HepG2 (cell line): ENCODE data around the gene MAN2A1. TPM values are rescaled to one million over a fixed set of nuclear protein-coding genes. Genes with fewer than 3 reads are reported as not detected.
A peak's percentile ranks its signal among the peaks of the same experiment; 100 is the strongest.

Experiments
- DR1 ChIP-seq: sonication (generic); formaldehyde crosslinking; IDR thresholded peaks from 2 replicates; pipeline ENCODE4 v1.8.0; 2021; ENCODE audit warnings: mild to moderate bottlenecking, missing genetic modification reagents, inconsistent platforms
- MIER2 ChIP-seq: IDR thresholded peaks from 2 replicates; pipeline ENCODE4 v1.6.1; 2016; ENCODE audit warnings: missing biosample characterization, missing genetic modification reagents
- RORA ChIP-seq: sonication (generic); formaldehyde crosslinking; IDR thresholded peaks from 2 replicates; pipeline ENCODE4 v1.5.0; 2020; ENCODE audit warnings: mild to moderate bottlenecking, missing genetic modification reagents, moderate library complexity
- SOX13 ChIP-seq, 3 experiments: fragments of 450-650 bp in 1 of 3; sonication (generic) in 1 of 3; formaldehyde crosslinking in 1 of 3; IDR thresholded peaks in 2 of 3; conservative IDR thresholded peaks in 1 of 3; 2 replicates each; pipeline versions ENCODE4 v1.5.0 to v1.6.1; 2016 to 2020; ENCODE audit warnings: antibody characterized with exemption in 1 of 3, mild to moderate bottlenecking in 1 of 3, missing compliant biosample characterization in 1 of 3, missing genetic modification reagents in 1 of 3, moderate library complexity in 1 of 3
- ZNF318 ChIP-seq: sonication (generic); formaldehyde crosslinking; IDR thresholded peaks from 2 replicates; pipeline ENCODE4 v1.4.0; 2020; ENCODE audit warnings: mild to moderate bottlenecking, missing genetic modification reagents
- ZNF619 ChIP-seq: sonication (generic); formaldehyde crosslinking; IDR thresholded peaks from 2 replicates; pipeline ENCODE4 v1.4.0; 2020; ENCODE audit warnings: mild to moderate bottlenecking, missing genetic modification reagents
- polyA plus RNA-seq, 8 experiments: library from polyadenylated mRNA; depleted of rRNA in 3 of 8; stranded (reverse) in 7 of 8; unstranded in 1 of 8; fragments of >200 nt; fragmentation: Illumina TruSeq in 4 of 8; extraction: Trizol in 4 of 8; gene quantifications; 2 replicates each; pipeline versions ENCODE4 v1.2.1 to v1.2.3, GENCODE V29; 2011 to 2016; ENCODE audit warnings: low read depth in 4 of 8, missing spikeins in 1 of 8, mixed read lengths in 1 of 8; ENCODE audit not compliant: insufficient read depth in 1 of 8
- total RNA-seq, 5 experiments: library from RNA; depleted of rRNA; stranded (reverse); fragments of >200 nt; fragmentation: Illumina TruSeq; extraction: Trizol; gene quantifications; 2 replicates each; pipeline ENCODE4 v1.2.3, GENCODE V29; 2016; ENCODE audit warnings: low read depth in 1 of 5
- TF ChIP-seq, protein P1 (sequence below): sonication (generic); formaldehyde crosslinking; IDR thresholded peaks from 2 replicates; pipeline ENCODE4 v1.4.0; 2020; ENCODE audit warnings: mild to moderate bottlenecking, missing genetic modification reagents
- TF ChIP-seq, protein P2 (sequence below): sonication (generic); formaldehyde crosslinking; IDR thresholded peaks from 2 replicates; pipeline ENCODE4 v1.9.0; 2022; ENCODE audit warnings: low read depth, missing genetic modification reagents
- TF ChIP-seq, protein P3 (sequence below): sonication (generic); formaldehyde crosslinking; IDR thresholded peaks from 2 replicates; pipeline ENCODE4 v1.5.0; 2020; ENCODE audit warnings: missing genetic modification reagents
- TF ChIP-seq, protein P4 (sequence below), 2 experiments: IDR thresholded peaks; 2 replicates each; pipeline ENCODE4 v1.6.1; 2011 to 2012; ENCODE audit warnings: low read length in 2 of 2, borderline replicate concordance in 1 of 2, low read depth in 1 of 2, mild to moderate bottlenecking in 1 of 2, moderate library complexity in 1 of 2

The MAN2A1 gene
- total and polyA plus RNA-seq, 2 of the 13 experiments (the other 11 are each of a cell fraction or from before 2014, with no cell fraction given) = 56.2 to 80.5 TPM

DNA sequence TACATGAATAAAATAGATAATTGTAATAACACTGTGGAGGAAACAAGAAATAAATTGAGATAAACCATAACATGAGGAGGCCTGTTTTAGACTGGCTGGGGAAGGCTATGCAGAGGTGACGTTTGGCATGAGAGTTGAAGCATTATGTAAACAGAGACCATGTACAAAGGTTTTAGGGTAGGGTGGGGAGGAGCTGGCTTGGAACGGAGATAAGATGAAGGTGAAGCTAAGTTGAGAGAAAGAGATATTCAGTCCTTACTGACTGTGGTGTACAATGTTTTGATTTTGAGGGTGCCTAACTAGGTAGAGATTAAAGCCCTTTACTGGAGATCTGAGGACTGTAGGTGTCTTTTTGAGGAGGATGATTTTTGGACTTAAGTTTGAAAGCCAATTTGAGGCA, 17.8 kb downstream of the MAN2A1 start (continued):
- TF ChIP-seq, protein P1, sequence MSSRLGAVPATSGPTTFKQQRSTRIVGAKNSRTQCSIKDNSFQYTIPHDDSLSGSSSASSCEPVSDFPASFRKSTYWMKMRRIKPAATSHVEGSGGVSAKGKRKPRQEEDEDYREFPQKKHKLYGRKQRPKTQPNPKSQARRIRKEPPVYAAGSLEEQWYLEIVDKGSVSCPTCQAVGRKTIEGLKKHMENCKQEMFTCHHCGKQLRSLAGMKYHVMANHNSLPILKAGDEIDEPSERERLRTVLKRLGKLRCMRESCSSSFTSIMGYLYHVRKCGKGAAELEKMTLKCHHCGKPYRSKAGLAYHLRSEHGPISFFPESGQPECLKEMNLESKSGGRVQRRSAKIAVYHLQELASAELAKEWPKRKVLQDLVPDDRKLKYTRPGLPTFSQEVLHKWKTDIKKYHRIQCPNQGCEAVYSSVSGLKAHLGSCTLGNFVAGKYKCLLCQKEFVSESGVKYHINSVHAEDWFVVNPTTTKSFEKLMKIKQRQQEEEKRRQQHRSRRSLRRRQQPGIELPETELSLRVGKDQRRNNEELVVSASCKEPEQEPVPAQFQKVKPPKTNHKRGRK (CRISPR knock-in tag) = no peak
- TF ChIP-seq, protein P2, sequence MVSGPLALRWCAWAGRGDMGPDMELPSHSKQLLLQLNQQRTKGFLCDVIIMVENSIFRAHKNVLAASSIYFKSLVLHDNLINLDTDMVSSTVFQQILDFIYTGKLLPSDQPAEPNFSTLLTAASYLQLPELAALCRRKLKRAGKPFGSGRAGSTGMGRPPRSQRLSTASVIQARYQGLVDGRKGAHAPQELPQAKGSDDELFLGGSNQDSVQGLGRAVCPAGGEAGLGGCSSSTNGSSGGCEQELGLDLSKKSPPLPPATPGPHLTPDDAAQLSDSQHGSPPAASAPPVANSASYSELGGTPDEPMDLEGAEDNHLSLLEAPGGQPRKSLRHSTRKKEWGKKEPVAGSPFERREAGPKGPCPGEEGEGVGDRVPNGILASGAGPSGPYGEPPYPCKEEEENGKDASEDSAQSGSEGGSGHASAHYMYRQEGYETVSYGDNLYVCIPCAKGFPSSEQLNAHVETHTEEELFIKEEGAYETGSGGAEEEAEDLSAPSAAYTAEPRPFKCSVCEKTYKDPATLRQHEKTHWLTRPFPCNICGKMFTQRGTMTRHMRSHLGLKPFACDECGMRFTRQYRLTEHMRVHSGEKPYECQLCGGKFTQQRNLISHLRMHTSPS (CRISPR knock-in tag) = no peak
- TF ChIP-seq, protein P3, sequence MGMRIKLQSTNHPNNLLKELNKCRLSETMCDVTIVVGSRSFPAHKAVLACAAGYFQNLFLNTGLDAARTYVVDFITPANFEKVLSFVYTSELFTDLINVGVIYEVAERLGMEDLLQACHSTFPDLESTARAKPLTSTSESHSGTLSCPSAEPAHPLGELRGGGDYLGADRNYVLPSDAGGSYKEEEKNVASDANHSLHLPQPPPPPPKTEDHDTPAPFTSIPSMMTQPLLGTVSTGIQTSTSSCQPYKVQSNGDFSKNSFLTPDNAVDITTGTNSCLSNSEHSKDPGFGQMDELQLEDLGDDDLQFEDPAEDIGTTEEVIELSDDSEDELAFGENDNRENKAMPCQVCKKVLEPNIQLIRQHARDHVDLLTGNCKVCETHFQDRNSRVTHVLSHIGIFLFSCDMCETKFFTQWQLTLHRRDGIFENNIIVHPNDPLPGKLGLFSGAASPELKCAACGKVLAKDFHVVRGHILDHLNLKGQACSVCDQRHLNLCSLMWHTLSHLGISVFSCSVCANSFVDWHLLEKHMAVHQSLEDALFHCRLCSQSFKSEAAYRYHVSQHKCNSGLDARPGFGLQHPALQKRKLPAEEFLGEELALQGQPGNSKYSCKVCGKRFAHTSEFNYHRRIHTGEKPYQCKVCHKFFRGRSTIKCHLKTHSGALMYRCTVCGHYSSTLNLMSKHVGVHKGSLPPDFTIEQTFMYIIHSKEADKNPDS (CRISPR knock-in tag) = no peak
- TF ChIP-seq SOX13 (IDR thresholded peaks at IDR 0.05) (no peak), SOX13 (CRISPR knock-in tag; conservative IDR thresholded peaks at IDR 0.05 in 1 of 2, IDR thresholded peaks at IDR 0.05 in 1 of 2) (0 out of 4 replicates have a peak, but pooled peaks of 1 of the 2 experiments have one; percentile 28), ZNF619 (CRISPR knock-in tag) (no peak), RORA (CRISPR knock-in tag) (no peak), DR1 (no peak), MIER2 (CRISPR knock-in tag) (no peak), ZNF318 (CRISPR knock-in tag) (no peak)
- TF ChIP-seq, protein P4, sequence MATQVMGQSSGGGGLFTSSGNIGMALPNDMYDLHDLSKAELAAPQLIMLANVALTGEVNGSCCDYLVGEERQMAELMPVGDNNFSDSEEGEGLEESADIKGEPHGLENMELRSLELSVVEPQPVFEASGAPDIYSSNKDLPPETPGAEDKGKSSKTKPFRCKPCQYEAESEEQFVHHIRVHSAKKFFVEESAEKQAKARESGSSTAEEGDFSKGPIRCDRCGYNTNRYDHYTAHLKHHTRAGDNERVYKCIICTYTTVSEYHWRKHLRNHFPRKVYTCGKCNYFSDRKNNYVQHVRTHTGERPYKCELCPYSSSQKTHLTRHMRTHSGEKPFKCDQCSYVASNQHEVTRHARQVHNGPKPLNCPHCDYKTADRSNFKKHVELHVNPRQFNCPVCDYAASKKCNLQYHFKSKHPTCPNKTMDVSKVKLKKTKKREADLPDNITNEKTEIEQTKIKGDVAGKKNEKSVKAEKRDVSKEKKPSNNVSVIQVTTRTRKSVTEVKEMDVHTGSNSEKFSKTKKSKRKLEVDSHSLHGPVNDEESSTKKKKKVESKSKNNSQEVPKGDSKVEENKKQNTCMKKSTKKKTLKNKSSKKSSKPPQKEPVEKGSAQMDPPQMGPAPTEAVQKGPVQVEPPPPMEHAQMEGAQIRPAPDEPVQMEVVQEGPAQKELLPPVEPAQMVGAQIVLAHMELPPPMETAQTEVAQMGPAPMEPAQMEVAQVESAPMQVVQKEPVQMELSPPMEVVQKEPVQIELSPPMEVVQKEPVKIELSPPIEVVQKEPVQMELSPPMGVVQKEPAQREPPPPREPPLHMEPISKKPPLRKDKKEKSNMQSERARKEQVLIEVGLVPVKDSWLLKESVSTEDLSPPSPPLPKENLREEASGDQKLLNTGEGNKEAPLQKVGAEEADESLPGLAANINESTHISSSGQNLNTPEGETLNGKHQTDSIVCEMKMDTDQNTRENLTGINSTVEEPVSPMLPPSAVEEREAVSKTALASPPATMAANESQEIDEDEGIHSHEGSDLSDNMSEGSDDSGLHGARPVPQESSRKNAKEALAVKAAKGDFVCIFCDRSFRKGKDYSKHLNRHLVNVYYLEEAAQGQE (IDR thresholded peaks at IDR 0.05; ENCODE audit: borderline replicate concordance in 1 of 2, low read depth in 1 of 2, low read length in 2 of 2) = no peak
